Stimulated activated CD4-positive, alpha-beta T cell treated with anti-CD3 and anti-CD28 coated beads, Interleukin-12 subunit alpha, Interleukin-12 subunit beta, amount 100 ng/mL, for 24 hours (primary cell): ENCODE results near the gene MRPL58.
A peak's percentile ranks its signal among the peaks of the same experiment; 100 is the strongest.
"Not testable (repeated sequence)": the region's sequence is repeated elsewhere in the genome, so short reads cannot be mapped to it uniquely, and the experiment has no call there.

ENCODE experiments used
- DNase-seq, 2 experiments: peaks; one replicate each; pipeline ENCODE4 v3.0.0-alpha.2; 2020; ENCODE audit warnings: low read depth in 2 of 2

The MRPL58 gene

GRCh38 chr17:75013092-75013559 lies 656 bp downstream of the MRPL58 start:
- DNase-seq: no peak

DNA sequence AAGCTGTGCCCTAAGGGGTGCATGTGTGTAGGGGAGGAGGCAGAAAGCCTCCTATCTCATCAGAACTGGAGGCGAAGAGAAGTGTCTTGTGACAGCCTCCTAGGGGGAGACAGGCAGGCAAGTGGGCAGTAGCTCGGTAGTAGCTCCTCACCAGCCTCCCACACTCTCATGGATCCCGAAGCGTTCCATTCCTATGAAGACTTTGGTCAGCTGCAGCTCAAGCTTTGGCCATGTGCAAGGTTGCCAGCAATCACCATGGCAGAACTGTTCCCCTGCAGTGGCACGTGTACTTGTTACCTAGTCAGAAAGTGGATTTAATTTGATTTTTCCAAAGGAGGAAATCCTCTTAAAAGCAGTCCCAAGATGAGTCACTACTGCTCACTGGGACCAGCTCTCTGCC lies 6.7 kb downstream of the MRPL58 start:
- DNase-seq: no peak

DNA sequence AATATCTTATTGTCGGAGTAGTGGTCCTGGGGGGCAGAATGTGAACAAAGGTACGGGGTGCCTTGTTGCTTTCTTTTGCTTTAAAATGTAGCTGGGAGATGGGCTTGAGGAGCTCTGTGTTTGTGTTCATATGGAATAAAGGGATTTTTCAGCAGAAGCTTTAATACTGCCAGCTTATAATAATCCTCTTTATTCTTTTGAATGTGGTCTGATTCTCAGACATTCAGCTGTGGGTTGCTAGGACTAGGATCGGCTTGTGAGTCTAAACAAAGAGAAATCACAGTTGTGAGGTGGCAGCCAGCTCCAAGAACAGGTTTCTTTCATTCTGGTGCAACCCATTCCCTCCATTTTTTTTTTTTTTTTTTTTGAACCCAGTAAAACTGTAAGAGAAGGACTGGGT lies 7.2 kb downstream of the MRPL58 start:
- DNase-seq: no peak

DNA sequence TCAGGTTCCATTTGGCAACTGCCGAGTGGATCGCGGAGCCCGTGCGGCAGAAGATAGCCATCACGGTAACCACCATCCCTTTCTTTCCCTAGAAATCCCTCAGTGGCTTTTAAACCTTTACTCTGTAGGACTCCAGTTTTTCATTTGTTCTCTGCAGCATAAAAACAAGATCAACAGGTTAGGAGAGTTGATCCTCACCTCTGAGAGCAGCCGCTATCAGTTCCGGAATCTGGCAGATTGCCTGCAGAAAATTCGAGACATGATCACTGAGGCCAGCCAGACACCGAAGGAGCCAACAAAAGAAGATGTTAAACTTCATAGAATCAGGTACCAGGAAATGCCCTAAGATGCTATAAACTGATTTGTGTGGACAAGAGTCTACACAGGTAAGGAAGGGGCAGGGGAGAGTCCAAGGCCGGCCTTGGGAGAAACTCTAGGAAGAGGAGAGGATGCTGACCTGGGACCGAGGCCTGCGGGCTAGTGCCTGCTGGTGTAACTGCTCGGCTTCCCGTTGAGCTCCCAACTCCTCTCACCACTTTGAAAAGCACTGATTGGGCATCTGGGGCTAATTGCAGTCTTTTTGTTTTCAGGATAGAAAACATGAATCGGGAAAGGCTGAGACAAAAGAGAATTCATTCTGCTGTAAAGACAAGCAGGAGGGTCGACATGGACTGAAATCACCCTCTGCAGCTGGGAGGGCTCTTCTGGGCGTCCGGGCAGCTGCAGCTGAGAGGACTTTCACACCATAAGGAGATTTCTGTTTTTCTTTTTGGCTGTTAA lies 8.1 kb downstream of the MRPL58 start:
- no peak for DNase-seq

GRCh38 chr17:75024686-75025397 lies 12.4 kb downstream of the MRPL58 start:
- DNase-seq: no peak

- not testable (repeated sequence) for DNase-seq
Measured at GRCh38 chr17:75025398-75025734, 12.9 kb downstream of the MRPL58 start.

GRCh38 chr17:75026650-75027049 lies 14.2 kb downstream of the MRPL58 start:
- DNase-seq: not testable (repeated sequence)

DNA sequence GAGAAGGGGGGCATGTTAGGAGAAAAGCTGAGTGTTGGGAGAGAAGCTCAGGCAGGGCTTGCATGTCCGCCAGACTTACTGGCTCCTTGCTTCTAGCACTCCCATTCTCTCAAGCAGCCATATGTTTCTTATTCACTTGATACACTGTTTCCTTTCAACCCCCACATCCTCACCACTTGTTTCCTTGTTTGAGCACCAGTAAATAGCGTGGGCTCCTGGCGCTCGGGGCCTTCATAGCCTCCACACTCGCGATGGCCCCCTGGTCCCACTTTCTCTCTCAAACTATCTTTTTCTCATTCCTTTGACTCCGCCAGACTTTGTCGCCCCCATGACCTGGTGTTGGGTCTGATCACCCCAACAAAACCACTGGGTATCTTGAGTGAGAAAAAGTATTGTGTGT lies 17.7 kb downstream of the MRPL58 start:
- DNase-seq: no peak

DNA sequence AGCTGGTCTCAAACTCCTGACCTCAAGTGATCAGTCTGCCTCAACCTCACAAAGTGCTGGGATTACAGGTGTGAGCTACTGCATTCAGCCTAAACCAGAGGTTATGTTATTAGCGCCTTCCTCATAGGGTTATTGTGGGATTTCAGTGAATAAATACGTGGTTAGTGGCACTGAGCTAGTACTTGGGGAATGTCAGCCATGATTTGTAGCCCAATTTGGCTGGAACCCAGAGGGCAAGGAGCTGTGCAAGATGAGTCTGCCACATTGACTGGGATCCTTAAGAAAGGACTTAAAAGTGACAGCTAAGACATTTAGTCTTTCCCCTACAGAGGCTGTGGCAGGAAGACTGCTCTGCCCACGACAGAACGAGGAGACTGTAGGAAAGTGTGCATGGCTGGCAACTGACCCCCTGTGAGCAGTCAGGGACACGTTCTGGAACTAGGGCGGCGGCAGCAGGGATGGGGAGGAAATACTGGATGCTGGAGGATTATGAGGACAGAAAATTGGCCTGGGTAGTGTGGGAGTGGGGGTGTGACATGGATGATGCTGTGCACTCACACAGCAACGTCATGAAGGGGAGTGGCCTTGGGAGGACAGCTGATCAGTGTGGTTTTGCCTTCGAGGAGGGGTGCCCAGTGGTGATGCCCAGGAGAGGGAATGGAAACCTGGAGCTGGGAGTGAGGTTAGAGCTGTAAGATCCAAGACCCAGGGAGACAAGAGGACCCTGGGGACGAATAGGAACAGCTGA lies 19.7 kb downstream of the MRPL58 start:
- DNase-seq: peak; percentile 26 to 55

DNA sequence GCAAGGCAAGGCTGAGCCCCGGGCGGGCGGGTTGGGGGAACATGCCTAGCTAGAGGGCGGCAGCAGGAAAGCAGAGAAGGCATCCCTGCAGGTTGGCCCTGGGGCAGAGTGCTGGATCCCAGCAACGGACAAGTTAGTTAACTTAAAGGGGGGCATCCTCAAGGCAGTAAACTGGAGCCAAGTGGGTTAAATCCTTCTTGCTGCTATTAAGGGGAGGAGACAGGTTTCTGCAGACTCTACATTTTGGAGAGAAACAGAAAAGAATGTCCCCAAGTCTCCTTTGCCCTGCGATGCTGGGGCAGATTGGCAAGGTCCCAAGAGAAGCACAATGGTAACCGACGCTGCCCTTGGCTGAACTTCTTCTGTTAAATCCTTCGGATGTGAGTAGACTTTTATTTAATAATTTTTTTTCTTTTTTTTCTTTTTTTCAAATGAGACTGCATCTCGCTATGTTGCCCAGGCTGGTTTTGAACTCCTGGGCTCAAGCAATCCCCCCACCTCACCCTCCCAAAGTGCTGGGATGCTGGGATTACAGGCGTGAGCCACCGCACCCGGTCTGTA lies 20.3 kb downstream of the MRPL58 start:
- no peak for DNase-seq

DNA sequence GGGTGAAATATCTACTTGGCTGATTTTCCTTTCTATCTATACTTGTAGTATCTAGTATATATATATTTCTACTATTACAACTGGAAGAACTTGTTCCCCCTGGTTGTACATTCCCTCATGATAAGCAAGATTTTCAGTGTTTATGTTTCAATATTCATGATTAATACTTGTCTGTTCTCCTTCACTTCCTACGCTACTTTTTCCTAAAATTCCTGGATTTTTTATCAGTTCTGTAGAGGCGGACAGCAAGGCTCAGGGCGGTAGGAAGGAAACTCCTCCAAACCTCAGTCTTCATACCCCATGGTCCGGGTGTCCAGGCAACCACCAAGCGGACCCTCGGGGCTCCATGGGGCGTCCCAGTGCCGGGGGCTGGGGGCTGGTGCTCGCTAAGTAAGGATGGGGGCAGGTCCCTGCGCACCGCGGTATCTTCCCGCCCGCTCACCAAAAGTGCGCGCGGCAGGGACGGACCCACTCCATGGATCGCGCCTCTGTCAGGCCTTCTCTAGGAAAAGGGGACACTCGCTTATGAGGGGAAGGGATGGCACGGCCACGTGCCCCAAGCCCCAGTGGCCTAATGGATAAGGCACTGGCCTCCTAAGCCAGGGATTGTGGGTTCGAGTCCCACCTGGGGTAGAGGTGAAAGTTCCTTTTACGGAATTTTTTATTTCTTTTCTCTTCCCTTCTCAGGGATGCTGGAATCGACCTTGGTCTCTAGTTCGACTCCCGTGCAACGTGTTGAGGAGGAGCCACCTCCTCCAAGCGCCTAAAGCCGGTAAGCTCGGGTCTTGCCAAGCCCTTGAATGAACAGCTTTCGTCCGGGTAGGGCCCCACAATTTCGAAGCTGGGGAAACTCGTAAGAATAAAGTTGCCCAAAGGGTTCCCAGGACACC lies 21.1 kb downstream of the MRPL58 start:
- peak; percentile 96 to 99 for DNase-seq

DNA sequence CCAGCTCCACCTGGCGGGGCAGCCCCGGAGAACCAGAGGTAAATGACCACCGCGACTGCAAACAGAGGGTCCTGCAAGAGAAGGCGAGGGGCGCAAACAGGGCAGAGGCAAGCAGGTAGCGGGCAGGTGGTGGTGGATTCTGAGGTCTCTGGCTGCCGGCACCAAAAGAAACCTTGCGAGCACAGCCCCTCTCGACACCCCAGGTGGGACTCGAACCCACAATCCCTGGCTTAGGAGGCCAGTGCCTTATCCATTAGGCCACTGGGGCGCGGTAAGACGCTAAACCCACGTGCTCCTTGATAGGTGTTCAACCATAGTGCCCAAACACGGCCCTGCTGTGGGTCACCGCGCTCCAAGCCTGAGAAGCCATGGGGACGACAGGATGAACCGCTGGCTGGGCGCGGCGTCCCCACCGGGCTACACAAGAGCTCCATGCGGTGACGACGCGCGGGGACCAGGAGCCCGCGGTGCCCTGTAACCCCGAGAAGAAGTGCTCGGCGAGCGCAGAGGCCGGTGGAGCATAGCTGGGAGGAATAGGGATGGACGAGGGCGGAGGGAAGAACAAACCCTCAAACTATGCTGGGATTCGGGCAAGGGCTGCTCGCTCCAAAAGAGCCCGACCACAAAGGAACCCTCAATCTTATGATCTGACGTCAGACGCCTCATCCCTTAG lies 21.9 kb downstream of the MRPL58 start:
- DNase-seq: peak; percentile 90 to 99

GRCh38 chr17:75036643-75037268 lies 24.3 kb downstream of the MRPL58 start:
- DNase-seq: peak; percentile 52 to 58

- no peak for DNase-seq
Measured at GRCh38 chr17:75039238-75039637, 26.8 kb downstream of the MRPL58 start.

- DNase-seq: no peak
Measured at GRCh38 chr17:75041656-75042280, 29.3 kb downstream of the MRPL58 start.

DNA sequence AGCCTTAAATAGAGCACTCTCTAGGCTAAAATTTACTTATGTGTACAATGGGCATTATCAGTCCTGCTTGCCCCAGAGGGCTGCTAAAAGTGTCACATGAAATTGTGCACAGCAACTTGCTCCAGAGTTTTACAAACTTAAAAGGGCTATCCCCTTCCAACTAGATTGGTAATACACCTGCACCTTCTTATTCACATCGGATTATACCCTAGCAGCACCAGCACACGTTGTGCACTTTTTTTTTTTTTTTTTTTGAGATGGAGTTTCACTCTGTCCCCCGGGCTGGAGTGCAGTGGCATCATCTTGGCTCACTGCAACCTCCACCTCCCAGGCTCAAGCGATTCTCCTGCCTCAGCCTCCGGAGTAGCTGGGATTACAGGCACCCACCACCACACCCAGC lies 31.3 kb downstream of the MRPL58 start:
- DNase-seq: not testable (repeated sequence)

DNA sequence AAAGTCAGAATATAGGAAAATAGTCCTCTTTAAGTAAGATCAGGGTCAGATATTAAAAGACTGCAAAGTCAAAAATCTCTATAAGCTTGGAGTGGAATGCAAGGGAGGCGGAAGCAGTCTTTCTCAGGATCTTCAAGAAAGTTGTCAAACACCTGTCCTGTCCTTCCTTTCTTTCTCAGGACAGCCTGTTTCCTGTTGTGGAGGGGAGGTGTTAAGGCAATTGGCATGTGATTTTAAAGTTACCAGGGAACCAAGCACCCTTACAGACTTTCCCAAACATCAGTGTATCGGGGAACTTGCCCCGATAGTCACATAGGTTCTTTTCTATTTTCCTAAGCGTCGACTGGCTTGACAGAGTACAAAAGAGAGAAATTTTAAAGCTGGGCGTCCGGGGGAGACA lies 32.2 kb downstream of the MRPL58 start:
- no peak for DNase-seq

- DNase-seq: peak in 1 of 2 experiments; percentile 35
Measured at GRCh38 chr17:75045946-75046406, 33.5 kb downstream of the MRPL58 start.
